Parathyroid adenoma (tissue), 2 donors: ENCODE data around the gene NAV2.

Source experiments
- H2AFZ ChIP-seq: fragments of 300-600 bp; sonication (generic); one replicate; pipeline ENCODE4 v1.7.0; 2017; ENCODE audit warnings: antibody characterized with exemption, mild to moderate bottlenecking
- H3K27ac ChIP-seq: fragments of 300-600 bp; sonication (generic); one replicate; pipeline ENCODE4 v1.7.0; 2017
- H3K27me3 ChIP-seq: fragments of 300-600 bp; sonication (generic); one replicate; pipeline ENCODE4 v1.7.0; 2017; ENCODE audit warnings: low read length; ENCODE audit not compliant: control insufficient read depth, insufficient read depth
- H3K36me3 ChIP-seq: fragments of 300-600 bp; sonication (generic); one replicate; pipeline ENCODE4 v1.7.0; 2017; ENCODE audit warnings: low read length; ENCODE audit not compliant: control insufficient read depth, insufficient read depth
- H3K4me1 ChIP-seq: fragments of 300-600 bp; sonication (generic); one replicate; pipeline ENCODE4 v1.7.0; 2017; ENCODE audit warnings: control low read depth
- H3K4me2 ChIP-seq: fragments of 300-600 bp; sonication (generic); one replicate; pipeline ENCODE4 v1.7.0; 2017; ENCODE audit warnings: low read length
- H3K4me3 ChIP-seq: fragments of 300-600 bp; sonication (generic); one replicate; pipeline ENCODE4 v1.7.0; 2017; ENCODE audit warnings: low read depth, low read length
- H3K79me2 ChIP-seq: fragments of 300-600 bp; sonication (generic); one replicate; pipeline ENCODE4 v1.7.0; 2017; ENCODE audit warnings: control low read depth
- H3K9ac ChIP-seq: fragments of 300-600 bp; sonication (generic); one replicate; pipeline ENCODE4 v1.7.0; 2017; ENCODE audit warnings: mild to moderate bottlenecking
- H3K9me3 ChIP-seq: fragments of 300-600 bp; sonication (generic); one replicate; pipeline ENCODE4 v1.7.0; 2017; ENCODE audit warnings: low read length; ENCODE audit not compliant: control insufficient read depth
- TF ChIP-seq, protein P1 (sequence below): fragments of 300-600 bp; sonication (generic); IDR thresholded peaks from one replicate; pipeline ENCODE4 v1.7.0; 2017; ENCODE audit warnings: antibody characterized with exemption, mild to moderate bottlenecking
- donor health status: primary hyperparathyroidism.

NAV2 gene

DNA sequence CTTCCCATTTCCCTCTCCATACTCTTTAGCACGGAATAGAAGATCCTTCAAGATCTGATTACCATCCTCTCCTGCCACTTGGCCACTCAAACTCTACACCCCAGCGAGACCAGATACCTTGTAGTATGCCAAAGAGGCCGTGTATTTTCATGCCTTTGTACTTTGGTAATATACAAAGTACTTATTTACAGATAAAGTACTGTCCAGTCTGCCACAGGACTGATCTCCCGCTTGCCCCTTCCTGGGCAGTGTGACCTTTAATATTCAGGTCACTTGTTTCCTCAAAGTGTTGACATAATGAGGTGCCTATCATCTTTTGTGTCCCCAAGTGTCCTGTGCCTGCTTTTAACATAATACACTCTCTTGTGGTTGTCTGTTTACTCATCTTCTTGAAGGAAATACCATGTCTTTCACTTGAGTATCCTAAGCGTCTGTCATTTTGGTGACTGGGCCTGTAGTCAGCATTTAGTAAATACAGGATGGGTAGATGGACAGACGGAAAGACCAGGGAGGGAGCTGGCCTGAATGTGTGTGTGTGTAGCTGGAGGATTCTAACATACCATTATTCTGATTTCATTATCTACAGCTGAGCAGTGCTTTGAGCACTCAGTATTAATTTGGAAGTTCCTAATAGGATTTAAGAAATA lies 137.4 kb downstream of the NAV2 start:
- no peak overlapping the region for H2AFZ ChIP-seq
- no peak overlapping the region for H3K27ac ChIP-seq
- no peaks in the 10 kb centered on the region for H3K79me2 ChIP-seq

DNA sequence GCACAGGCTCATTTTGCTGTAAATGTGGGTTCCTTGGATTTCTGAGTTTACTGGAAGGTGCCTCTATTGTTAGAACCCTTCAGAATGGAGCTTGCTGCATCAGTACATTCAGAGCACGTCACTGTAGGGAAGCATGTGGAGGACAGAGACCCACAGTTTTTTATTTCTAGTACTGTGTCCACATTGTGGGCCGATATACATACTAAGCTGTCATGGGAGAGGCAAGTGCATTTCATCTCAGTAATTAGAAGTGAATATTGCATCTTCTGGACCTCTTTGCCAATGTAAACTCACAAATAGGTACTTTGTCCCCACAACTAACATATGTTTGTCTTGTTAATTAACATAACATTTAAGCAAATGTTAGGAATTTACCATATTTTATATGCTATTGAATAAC lies 139.7 kb downstream of the NAV2 start:
- Histone ChIP-seq H3K79me2 (no peaks in the 10 kb centered on the region), H3K27ac (no peak overlapping the region), H3K27me3 (no peaks in the 10 kb centered on the region), H2AFZ (no peak overlapping the region), H3K9me3 (no peaks in the 10 kb centered on the region), H3K36me3 (no peaks in the 10 kb centered on the region), H3K4me2 (no peak overlapping the region), H3K9ac (no peak overlapping the region), H3K4me1 (no peaks in the 10 kb centered on the region), H3K4me3 (no peak overlapping the region)
- TF ChIP-seq, protein P1, sequence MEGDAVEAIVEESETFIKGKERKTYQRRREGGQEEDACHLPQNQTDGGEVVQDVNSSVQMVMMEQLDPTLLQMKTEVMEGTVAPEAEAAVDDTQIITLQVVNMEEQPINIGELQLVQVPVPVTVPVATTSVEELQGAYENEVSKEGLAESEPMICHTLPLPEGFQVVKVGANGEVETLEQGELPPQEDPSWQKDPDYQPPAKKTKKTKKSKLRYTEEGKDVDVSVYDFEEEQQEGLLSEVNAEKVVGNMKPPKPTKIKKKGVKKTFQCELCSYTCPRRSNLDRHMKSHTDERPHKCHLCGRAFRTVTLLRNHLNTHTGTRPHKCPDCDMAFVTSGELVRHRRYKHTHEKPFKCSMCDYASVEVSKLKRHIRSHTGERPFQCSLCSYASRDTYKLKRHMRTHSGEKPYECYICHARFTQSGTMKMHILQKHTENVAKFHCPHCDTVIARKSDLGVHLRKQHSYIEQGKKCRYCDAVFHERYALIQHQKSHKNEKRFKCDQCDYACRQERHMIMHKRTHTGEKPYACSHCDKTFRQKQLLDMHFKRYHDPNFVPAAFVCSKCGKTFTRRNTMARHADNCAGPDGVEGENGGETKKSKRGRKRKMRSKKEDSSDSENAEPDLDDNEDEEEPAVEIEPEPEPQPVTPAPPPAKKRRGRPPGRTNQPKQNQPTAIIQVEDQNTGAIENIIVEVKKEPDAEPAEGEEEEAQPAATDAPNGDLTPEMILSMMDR: no peak

More for the DNA sequence above, 137.4 kb downstream of the NAV2 start:
- TF ChIP-seq, protein P1: no peak
- Histone ChIP-seq H3K27me3 (no peaks in the 10 kb centered on the region), H3K9me3 (no peaks in the 10 kb centered on the region), H3K36me3 (no peaks in the 10 kb centered on the region), H3K4me2 (no peak overlapping the region), H3K9ac (no peak overlapping the region), H3K4me1 (no peaks in the 10 kb centered on the region), H3K4me3 (no peak overlapping the region)

DNA sequence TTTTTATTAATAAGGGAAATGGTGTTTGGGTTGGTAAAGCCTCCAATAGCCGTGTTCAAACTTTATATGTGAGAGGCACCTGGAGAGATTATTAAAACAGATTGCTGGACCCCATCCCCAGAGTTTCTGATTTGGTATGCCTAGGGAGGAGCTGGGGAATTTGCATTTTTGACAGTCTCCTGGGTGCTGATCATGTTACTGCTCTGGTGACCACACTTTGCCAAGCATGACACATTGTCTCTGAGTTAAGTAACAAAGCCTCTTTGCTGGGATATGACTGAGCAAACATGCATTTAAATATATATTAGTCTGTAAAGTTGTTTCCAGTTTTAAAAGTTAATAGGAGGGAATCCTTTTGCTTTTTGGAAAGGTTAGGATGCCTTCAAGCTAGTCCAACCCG lies 140.4 kb downstream of the NAV2 start:
- Histone ChIP-seq H3K79me2 (no peaks in the 10 kb centered on the region), H3K27me3 (no peaks in the 10 kb centered on the region), H3K4me3 (no peak overlapping the region), H3K9ac (no peak overlapping the region), H3K36me3 (no peaks in the 10 kb centered on the region), H3K4me2 (no peak overlapping the region), H3K4me1 (no peaks in the 10 kb centered on the region), H3K27ac (no peak overlapping the region), H3K9me3 (no peaks in the 10 kb centered on the region), H2AFZ (no peak overlapping the region)
- TF ChIP-seq, protein P1: no peak

DNA sequence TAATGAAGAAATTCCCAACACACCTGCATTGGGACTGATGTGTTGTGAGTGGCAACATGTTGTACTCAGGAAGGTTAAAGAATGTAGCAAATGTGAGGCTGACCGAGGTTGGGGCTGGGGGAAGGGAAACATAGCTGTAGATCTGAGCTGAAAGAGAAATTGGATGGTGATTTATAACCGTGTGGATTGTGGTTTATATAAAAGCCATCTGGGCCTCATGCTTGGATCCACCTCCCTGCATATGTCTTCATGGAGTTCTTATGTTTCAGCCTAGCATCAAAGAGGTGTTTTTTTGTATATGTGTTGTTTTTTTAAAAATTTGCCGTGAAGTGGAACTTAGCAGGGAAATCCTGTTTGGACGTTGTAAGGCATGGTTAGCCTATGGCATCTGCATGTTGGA lies 141.3 kb downstream of the NAV2 start:
- Histone ChIP-seq H3K9ac (no peak overlapping the region), H3K4me3 (no peak overlapping the region), H3K4me1 (no peaks in the 10 kb centered on the region), H3K9me3 (no peaks in the 10 kb centered on the region), H3K27ac (no peak overlapping the region), H3K4me2 (no peak overlapping the region), H3K79me2 (no peaks in the 10 kb centered on the region), H2AFZ (no peak overlapping the region), H3K27me3 (no peaks in the 10 kb centered on the region), H3K36me3 (no peaks in the 10 kb centered on the region)
- TF ChIP-seq, protein P1: no peak

DNA sequence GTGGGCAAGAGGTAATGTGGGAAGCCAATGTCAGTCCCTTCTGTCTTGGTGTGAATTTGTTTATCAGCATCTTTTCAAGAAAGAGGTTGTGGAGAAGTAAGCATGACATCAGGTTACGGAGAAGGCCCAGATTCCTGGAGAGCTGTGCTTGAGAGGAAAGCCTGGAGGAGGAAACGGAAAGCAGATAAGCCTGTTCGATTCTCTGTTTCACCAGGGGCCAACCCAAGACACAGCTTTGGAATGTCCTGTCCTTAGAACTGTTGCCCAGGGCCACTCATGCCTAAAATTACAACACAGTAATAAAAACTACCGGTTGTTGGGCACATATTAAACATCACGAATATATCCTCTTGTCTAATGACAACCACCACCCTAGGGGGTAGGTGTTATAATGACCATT lies 148.5 kb downstream of the NAV2 start:
- no peak overlapping the region for H3K4me2 ChIP-seq
- no peaks in the 10 kb centered on the region for H3K9me3 ChIP-seq
- H3K9ac ChIP-seq: no peak overlapping the region
- H3K27me3 ChIP-seq: no peaks in the 10 kb centered on the region
- TF ChIP-seq, protein P1: no peak
- no peaks in the 10 kb centered on the region for H3K4me1 ChIP-seq
- H3K27ac ChIP-seq: no peak overlapping the region
- H3K36me3 ChIP-seq: no peaks in the 10 kb centered on the region
- no peak overlapping the region for H2AFZ ChIP-seq
- H3K79me2 ChIP-seq: no peaks in the 10 kb centered on the region
- no peak overlapping the region for H3K4me3 ChIP-seq
